ENCODE results near the gene ATP1A2.

ATP1A2 gene

DNA sequence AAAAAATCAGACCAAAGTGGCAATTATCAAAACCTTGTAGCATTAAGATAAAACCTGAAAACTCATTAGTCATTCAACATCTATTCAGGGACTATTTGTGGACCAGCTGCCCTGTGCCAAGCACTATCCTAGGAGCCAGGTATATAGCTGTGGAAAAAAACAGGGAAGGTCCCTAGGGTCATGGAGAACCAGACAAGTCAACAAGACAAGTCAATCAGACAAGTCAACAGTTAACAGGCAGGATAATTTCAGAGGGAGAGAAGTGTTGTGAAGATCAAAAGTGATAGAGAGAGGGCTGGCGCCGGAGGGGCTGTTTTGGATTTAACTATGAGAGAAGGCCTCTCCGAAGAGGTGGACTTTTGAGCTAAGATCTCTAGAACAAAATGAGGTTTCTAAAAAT lies 32.6 kb downstream of the ATP1A2 start:
- H3F3A ChIP-seq (ENCODE audit: insufficient read depth) = no peaks in the 10 kb centered on the region
- no peaks in the 10 kb centered on the region for H3K36me3 ChIP-seq (ENCODE audit: low read length)
- H3K27ac ChIP-seq (ENCODE audit: low read depth, low read length) = no peak overlapping the region
- H3K9me3 ChIP-seq (ENCODE audit: insufficient read depth, low read length) = no peaks in the 10 kb centered on the region
- no peaks in the 10 kb centered on the region for H3K9me2 ChIP-seq (replicated peaks; ENCODE audit: insufficient read depth, low read length)
- no peaks in the 10 kb centered on the region for H4K20me1 ChIP-seq (ENCODE audit: low read depth, low read length)
- no peaks in the 10 kb centered on the region for H3K27me3 ChIP-seq (ENCODE audit: low read length)
- no peak overlapping the region for H3K9ac ChIP-seq (ENCODE audit: low read length)
- no peak overlapping the region for H2AFZ ChIP-seq (ENCODE audit: low read depth, low read length, severe bottlenecking)
- no peaks in the 10 kb centered on the region for H3K79me2 ChIP-seq (ENCODE audit: insufficient read depth, low read length)
- H3K4me2 ChIP-seq (ENCODE audit: low read depth, low read length, poor library complexity, severe bottlenecking) = no peak overlapping the region
- no peak overlapping the region for H3K4me3 ChIP-seq (ENCODE audit: insufficient read depth, low read length, poor library complexity, severe bottlenecking)
- no peak for TF ChIP-seq EZH2phosphoT487 (conservative IDR thresholded peaks at IDR 0.05; ENCODE audit: low read length)
- TF ChIP-seq, protein P1, sequence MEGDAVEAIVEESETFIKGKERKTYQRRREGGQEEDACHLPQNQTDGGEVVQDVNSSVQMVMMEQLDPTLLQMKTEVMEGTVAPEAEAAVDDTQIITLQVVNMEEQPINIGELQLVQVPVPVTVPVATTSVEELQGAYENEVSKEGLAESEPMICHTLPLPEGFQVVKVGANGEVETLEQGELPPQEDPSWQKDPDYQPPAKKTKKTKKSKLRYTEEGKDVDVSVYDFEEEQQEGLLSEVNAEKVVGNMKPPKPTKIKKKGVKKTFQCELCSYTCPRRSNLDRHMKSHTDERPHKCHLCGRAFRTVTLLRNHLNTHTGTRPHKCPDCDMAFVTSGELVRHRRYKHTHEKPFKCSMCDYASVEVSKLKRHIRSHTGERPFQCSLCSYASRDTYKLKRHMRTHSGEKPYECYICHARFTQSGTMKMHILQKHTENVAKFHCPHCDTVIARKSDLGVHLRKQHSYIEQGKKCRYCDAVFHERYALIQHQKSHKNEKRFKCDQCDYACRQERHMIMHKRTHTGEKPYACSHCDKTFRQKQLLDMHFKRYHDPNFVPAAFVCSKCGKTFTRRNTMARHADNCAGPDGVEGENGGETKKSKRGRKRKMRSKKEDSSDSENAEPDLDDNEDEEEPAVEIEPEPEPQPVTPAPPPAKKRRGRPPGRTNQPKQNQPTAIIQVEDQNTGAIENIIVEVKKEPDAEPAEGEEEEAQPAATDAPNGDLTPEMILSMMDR (IDR thresholded peaks at IDR 0.05; ENCODE audit: insufficient read depth, low read length, poor library complexity, severe bottlenecking) = no peak

DNA sequence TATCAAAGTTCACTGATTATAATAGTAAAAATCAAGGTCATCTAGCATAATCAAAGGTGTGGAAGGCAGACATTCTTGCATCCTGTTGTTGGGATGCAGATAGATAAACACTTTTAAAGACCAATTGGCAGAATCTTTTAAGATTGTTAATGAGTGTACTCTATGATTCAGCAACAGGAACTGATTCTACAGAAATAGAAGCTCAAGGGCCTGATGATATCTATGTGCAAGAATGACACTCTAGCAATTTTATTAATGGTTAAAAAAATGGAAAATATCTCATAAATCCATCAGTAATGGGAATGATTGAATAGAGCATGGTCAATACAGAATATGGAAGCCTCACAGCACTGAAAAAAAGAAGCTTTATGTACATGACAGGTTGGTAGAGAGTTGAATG lies 33.7 kb downstream of the ATP1A2 start:
- no peak overlapping the region for H3K9ac ChIP-seq (ENCODE audit: low read length)
- no peaks in the 10 kb centered on the region for H3K36me3 ChIP-seq (ENCODE audit: low read length)
- H3K9me2 ChIP-seq (replicated peaks; ENCODE audit: insufficient read depth, low read length) = no peaks in the 10 kb centered on the region
- H3K4me2 ChIP-seq (ENCODE audit: low read depth, low read length, poor library complexity, severe bottlenecking) = no peak overlapping the region
- no peaks in the 10 kb centered on the region for H4K20me1 ChIP-seq (ENCODE audit: low read depth, low read length)
- no peaks in the 10 kb centered on the region for H3F3A ChIP-seq (ENCODE audit: insufficient read depth)
- no peaks in the 10 kb centered on the region for H3K79me2 ChIP-seq (ENCODE audit: insufficient read depth, low read length)
- TF ChIP-seq, protein P1 (IDR thresholded peaks at IDR 0.05; ENCODE audit: insufficient read depth, low read length, poor library complexity, severe bottlenecking) = no peak
- TF ChIP-seq EZH2phosphoT487 (conservative IDR thresholded peaks at IDR 0.05; ENCODE audit: low read length) = no peak
- no peaks in the 10 kb centered on the region for H3K27me3 ChIP-seq (ENCODE audit: low read length)
- no peak overlapping the region for H3K27ac ChIP-seq (ENCODE audit: low read depth, low read length)
- H3K4me3 ChIP-seq (ENCODE audit: insufficient read depth, low read length, poor library complexity, severe bottlenecking) = no peak overlapping the region
- H3K9me3 ChIP-seq (ENCODE audit: insufficient read depth, low read length) = no peaks in the 10 kb centered on the region
- H2AFZ ChIP-seq (ENCODE audit: low read depth, low read length, severe bottlenecking) = no peak overlapping the region

DNA sequence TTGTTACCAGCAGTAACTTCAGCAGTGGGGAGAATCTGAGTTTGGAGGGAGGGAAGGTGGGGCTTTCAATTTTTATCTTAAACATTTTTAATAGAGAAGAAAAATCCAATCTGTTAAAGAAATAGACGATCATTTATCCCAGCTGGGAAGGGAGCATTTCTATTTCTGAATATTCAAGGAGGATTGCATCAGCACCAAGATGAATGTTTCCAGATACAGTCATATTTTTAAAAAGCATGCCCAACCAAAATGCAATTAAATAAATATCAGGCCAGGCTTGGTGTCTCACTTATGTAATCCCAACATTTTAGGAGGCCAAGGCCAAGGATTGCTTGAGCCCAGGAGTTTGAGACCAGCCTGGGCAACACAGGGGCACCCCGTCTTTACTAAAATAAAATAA lies 34.2 kb downstream of the ATP1A2 start:
- no peaks in the 10 kb centered on the region for H4K20me1 ChIP-seq (ENCODE audit: low read depth, low read length)
- no peak overlapping the region for H3K4me2 ChIP-seq (ENCODE audit: low read depth, low read length, poor library complexity, severe bottlenecking)
- no peaks in the 10 kb centered on the region for H3K36me3 ChIP-seq (ENCODE audit: low read length)
- no peaks in the 10 kb centered on the region for H3K9me3 ChIP-seq (ENCODE audit: insufficient read depth, low read length)
- no peak overlapping the region for H3K27ac ChIP-seq (ENCODE audit: low read depth, low read length)
- H2AFZ ChIP-seq (ENCODE audit: low read depth, low read length, severe bottlenecking) = no peak overlapping the region
- no peaks in the 10 kb centered on the region for H3F3A ChIP-seq (ENCODE audit: insufficient read depth)
- no peaks in the 10 kb centered on the region for H3K9me2 ChIP-seq (replicated peaks; ENCODE audit: insufficient read depth, low read length)
- H3K79me2 ChIP-seq (ENCODE audit: insufficient read depth, low read length) = no peaks in the 10 kb centered on the region
- no peaks in the 10 kb centered on the region for H3K27me3 ChIP-seq (ENCODE audit: low read length)
- H3K4me3 ChIP-seq (ENCODE audit: insufficient read depth, low read length, poor library complexity, severe bottlenecking) = no peak overlapping the region
- TF ChIP-seq, protein P1 (IDR thresholded peaks at IDR 0.05; ENCODE audit: insufficient read depth, low read length, poor library complexity, severe bottlenecking) = no peak
- no peak for TF ChIP-seq EZH2phosphoT487 (conservative IDR thresholded peaks at IDR 0.05; ENCODE audit: low read length)
- H3K9ac ChIP-seq (ENCODE audit: low read length) = no peak overlapping the region

Data from SU-DHL-6 (cell line).